ENCODE results near the gene ABCA13. TPM values are rescaled to one million over a fixed set of nuclear protein-coding genes. Genes with fewer than 3 reads are reported as not detected.

The ABCA13 gene
- polyA plus RNA-seq, 1 donor (not counting 4 experiments of a cell fraction or from before 2014, with no cell fraction given) = 0.76 TPM

- no peaks in the 10 kb centered on the region for H3K9me1 ChIP-seq (ENCODE audit: control insufficient read depth, extremely low read depth, insufficient read depth, low read length)
- H4K20me1 ChIP-seq (ENCODE audit: control insufficient read depth, extremely low read depth, insufficient read depth, low read length) = no peaks in the 10 kb centered on the region
- H3K9me3 ChIP-seq (ENCODE audit: control insufficient read depth, low read depth, low read length) = no peaks in the 10 kb centered on the region
- TF ChIP-seq EZH2 (IDR thresholded peaks at IDR 0.05; ENCODE audit: low read length) (no peak), CTCF (optimal IDR thresholded peaks at IDR 0.05 in 1 of 3, IDR thresholded peaks at IDR 0.05 in 1 of 3, conservative IDR thresholded peaks at IDR 0.05 in 1 of 3; ENCODE audit: extremely low read depth in 1 of 3, insufficient read depth in 2 of 3, low read length in 3 of 3) (no peak)
- FAIRE-seq (no peak), DNase-seq (ENCODE audit: low read depth, low spot score) (no peak)
- H3K4me1 ChIP-seq (ENCODE audit: control insufficient read depth, extremely low read depth, insufficient read depth, low read length) = no peaks in the 10 kb centered on the region
- H3K4me2 ChIP-seq (ENCODE audit: control insufficient read depth, extremely low read depth, insufficient read depth, low read depth, low read length) = no peak overlapping the region
- H2AFZ ChIP-seq (ENCODE audit: control insufficient read depth, low read length) = no peak overlapping the region
- dilution Hi-C loops (cut with MboI; ENCODE audit: extremely low pct_ligation_motif_present, low sequenced_read_pairs) = no loop called here
- H3K27ac ChIP-seq (ENCODE audit: control insufficient read depth, insufficient read depth, low read length) = no peak overlapping the region
- H3K79me2 ChIP-seq (ENCODE audit: control insufficient read depth, insufficient read depth, low read length) = no peaks in the 10 kb centered on the region
- H3K36me3 ChIP-seq (ENCODE audit: control insufficient read depth in 2 of 2, extremely low read depth in 1 of 2, insufficient read depth in 2 of 2, low read length in 2 of 2) = no peaks in the 10 kb centered on the region
- no peak overlapping the region for H3K4me3 ChIP-seq (ENCODE audit: control insufficient read depth in 2 of 3, extremely low read depth in 1 of 3, insufficient read depth in 2 of 3, low read depth in 1 of 3, low read length in 3 of 3)
- H3K9ac ChIP-seq (ENCODE audit: control insufficient read depth, extremely low read depth, insufficient read depth, low read length) = no peak overlapping the region
- H3K27me3 ChIP-seq (ENCODE audit: control insufficient read depth, extremely low read depth, insufficient read depth, low read length) = no peaks in the 10 kb centered on the region
These were observed 281.0 kb downstream of the ABCA13 start for GRCh38 chr7:48452218-48452617.

- Histone ChIP-seq H2AFZ (ENCODE audit: control insufficient read depth, low read length) (no peak overlapping the region), H4K20me1 (ENCODE audit: control insufficient read depth, extremely low read depth, insufficient read depth, low read length) (no peaks in the 10 kb centered on the region), H3K4me3 (ENCODE audit: control insufficient read depth in 2 of 3, extremely low read depth in 1 of 3, insufficient read depth in 2 of 3, low read depth in 1 of 3, low read length in 3 of 3) (no peak overlapping the region), H3K9ac (ENCODE audit: control insufficient read depth, extremely low read depth, insufficient read depth, low read length) (no peak overlapping the region), H3K79me2 (ENCODE audit: control insufficient read depth, insufficient read depth, low read length) (no peaks in the 10 kb centered on the region), H3K9me1 (ENCODE audit: control insufficient read depth, extremely low read depth, insufficient read depth, low read length) (no peaks in the 10 kb centered on the region), H3K27me3 (ENCODE audit: control insufficient read depth, extremely low read depth, insufficient read depth, low read length) (no peaks in the 10 kb centered on the region), H3K9me3 (ENCODE audit: control insufficient read depth, low read depth, low read length) (no peaks in the 10 kb centered on the region), H3K4me1 (ENCODE audit: control insufficient read depth, extremely low read depth, insufficient read depth, low read length) (no peaks in the 10 kb centered on the region), H3K27ac (ENCODE audit: control insufficient read depth, insufficient read depth, low read length) (no peak overlapping the region), H3K4me2 (ENCODE audit: control insufficient read depth, extremely low read depth, insufficient read depth, low read depth, low read length) (no peak overlapping the region), H3K36me3 (ENCODE audit: control insufficient read depth in 2 of 2, extremely low read depth in 1 of 2, insufficient read depth in 2 of 2, low read length in 2 of 2) (no peaks in the 10 kb centered on the region)
- TF ChIP-seq EZH2 (IDR thresholded peaks at IDR 0.05; ENCODE audit: low read length) (no peak), CTCF (optimal IDR thresholded peaks at IDR 0.05 in 1 of 3, IDR thresholded peaks at IDR 0.05 in 1 of 3, conservative IDR thresholded peaks at IDR 0.05 in 1 of 3; ENCODE audit: extremely low read depth in 1 of 3, insufficient read depth in 2 of 3, low read length in 3 of 3) (no peak)
- dilution Hi-C loops (cut with MboI; ENCODE audit: extremely low pct_ligation_motif_present, low sequenced_read_pairs) = no loop called here
- DNase-seq (ENCODE audit: low read depth, low spot score) (no peak), FAIRE-seq (no peak)
These were observed 283.5 kb downstream of the ABCA13 start for GRCh38 chr7:48454750-48455192.
